Renal cortical epithelial cell (primary cell): Measurements from ENCODE around the gene MAPK10. TPM values are rescaled to one million over a fixed set of nuclear protein-coding genes. Genes with fewer than 3 reads are reported as not detected.
A peak's percentile ranks its signal among the peaks of the same experiment; 100 is the strongest.
"Not testable (repeated sequence)": the region's sequence is repeated elsewhere in the genome, so short reads cannot be mapped to it uniquely, and the experiment has no call there.

ENCODE experiments used
- DNase-seq: peaks from one replicate; pipeline ENCODE4 v3.0.0-alpha.2; 2011; ENCODE audit warnings: low read depth
- total RNA-seq: library from RNA; depleted of rRNA; stranded (reverse); fragments of >200 nt; gene quantifications from 2 replicates; pipeline ENCODE4 v1.2.3, GENCODE V29; 2014

MAPK10 gene
- total RNA-seq, 1 donor from 2014 or later: 42.9 TPM

DNA sequence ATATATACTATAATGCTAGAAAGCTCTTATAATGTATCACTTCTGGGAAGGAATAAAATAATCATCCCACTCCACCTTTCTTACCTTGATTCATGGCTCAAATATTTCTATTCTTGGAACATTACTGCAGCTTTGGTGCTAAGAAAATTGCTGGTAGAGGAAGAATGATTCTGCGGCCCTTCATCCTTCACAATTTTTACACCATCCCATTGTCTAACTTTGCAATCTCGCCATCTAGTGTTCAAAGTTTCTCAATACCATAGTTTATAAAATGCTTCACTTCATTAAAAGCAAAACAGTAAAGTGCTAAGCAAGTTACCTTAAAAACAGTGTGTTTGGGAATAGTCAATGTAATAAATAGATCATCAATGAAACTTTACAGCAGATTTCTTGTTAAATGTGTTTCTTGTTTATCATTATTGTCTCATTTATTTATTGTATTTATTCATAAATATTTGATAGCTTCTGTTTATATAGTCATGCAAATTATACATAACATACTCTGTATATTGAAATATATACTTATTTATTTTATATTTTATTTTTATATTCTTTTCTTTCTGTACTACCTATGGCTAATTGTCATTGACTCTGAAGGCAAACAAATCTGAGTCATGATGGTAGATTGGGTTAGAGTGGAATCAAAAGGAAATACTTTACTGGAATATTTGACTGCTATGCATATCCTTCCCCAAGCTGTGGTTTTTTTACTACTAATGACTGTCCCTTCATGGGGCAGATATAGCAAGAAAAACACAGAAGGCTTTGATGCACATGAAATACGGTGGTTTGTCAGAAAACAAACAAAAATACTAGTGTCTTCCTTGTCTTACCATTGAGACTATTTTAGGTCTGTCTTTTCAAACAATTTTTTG lies 390.7 kb downstream of the MAPK10 start:
- peak; percentile 81 for DNase-seq

DNA sequence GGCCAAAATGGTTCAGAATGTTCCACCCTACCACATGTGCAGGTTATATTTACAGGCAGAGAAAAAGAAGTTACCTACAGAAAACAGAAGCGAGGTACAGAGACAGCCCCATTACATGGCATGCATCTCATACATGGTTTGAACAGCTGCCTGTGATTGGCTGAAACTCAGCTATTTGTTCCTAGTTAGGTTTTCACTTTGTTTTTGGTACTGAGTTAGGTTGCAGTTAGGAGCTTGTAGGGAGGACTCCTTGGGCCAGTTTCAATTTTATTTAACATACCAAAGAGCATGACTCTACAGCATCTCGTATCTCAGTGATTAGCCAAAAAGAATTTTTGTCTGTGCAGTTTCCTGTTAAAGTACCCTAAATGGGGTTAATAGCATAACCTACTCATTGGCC lies 392.0 kb downstream of the MAPK10 start:
- DNase-seq: no peak

DNA sequence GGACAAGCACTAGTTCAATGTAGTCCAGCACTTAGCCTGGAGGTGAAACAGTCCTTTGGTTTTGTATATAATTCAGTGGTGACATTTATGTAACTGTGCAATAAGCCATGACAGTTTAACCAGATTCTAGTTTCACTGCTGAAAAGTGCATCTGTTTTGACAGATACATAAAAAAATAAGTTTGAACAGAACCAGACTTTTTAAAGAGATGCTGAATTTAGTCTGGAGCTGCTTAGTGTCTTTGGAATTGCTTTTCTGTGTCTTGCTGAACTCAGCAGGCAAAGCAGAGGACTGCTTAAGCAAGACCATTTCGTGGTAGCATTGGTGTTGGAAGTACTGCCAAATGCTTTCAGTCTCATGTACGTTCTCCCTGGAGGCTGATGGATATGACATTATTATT lies 393.5 kb downstream of the MAPK10 start:
- peak; percentile 14 for DNase-seq

DNA sequence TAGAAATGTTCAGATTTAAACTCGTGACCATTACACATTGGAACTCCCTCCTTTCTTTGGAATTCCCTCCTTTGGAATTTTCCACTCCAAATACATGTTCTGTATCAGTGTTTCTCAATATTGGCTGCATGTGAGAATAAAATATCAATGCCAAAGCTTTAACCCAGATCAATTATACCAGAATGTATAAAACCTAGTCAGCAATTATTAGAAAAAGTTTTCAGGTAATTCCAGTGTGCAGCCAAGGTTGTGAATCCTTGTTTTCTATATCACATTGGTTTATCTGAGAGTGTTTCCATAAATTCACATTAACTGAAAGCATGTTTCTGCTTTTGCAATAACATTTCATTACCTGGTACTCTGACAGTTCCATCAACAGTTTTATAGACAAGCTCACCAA lies 394.3 kb downstream of the MAPK10 start:
- DNase-seq: no peak

DNA sequence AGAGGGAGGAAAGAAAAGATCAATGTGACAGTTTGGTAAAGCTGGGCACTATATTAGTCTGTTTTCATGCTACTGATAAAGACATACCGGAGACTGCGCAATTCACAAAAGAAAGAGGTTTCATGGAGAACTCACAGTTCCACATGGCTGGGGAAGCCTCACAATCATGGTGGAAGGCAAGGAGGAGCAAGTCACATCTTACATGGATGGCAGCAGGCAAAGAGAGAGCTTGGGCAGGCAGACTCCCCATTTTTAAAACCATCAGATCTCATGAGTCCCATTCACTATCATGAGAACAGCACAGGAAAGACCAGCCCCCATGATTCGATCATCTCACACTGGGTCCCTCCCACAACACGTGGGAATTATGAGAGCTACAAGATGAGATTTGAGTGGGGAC lies 394.8 kb downstream of the MAPK10 start:
- DNase-seq: not testable (repeated sequence)

DNA sequence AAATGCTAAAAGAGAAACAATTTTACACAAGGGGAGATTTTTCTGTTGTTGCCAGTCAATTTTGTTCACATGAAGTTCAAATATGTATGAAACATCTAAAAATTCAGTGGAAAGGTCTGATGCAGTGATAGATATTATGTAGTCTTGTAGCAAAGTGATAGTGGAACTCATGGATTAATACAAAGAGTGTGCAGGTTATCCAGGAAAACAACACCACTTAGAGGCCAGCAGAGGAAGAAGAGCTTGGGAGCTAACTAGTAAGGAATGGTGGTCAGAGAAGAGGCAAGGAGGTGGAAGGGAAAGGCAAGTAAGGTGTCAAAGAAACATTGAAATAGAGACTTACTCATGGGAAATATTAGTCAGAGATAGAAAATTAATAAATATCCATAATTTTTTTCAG lies 395.6 kb downstream of the MAPK10 start:
- peak; percentile 64 for DNase-seq

DNA sequence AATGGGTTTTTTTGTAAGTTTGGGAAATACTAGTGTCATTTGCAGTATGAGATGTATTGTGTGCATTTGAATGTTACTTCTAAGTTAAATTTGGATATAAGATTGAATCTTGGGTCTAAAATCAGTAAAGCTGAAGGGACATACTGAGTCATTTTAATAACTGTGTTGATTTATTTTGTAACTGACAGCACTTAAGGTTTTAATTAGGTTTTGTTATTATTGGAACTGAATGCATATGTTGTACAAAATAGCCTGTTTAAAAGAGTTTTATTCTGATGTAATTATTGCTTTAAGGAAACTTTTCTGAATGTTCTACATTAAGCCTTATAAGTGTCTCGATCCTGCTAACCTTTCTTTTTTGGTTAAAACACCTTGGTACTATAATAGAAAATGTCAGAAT lies 396.6 kb downstream of the MAPK10 start:
- DNase-seq: no peak

DNA sequence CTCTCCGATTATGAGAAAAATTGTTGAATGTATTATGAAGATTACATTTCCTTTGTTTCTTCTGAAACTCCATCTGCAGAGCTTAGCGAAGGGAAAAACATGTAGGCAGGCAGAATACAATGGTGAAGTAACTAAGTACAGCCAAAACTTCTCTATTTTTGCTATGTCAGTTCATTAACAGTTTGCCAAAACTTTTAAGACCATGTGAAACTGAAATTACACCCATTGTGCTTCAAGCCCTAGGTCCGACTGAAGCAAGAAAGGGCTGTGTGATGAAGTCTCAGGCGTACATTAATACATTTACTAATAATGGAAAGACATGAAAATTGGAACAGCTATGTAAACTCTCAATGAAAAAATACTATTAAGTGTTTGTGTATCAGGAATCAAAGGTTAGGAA lies 398.0 kb downstream of the MAPK10 start:
- no peak for DNase-seq

DNA sequence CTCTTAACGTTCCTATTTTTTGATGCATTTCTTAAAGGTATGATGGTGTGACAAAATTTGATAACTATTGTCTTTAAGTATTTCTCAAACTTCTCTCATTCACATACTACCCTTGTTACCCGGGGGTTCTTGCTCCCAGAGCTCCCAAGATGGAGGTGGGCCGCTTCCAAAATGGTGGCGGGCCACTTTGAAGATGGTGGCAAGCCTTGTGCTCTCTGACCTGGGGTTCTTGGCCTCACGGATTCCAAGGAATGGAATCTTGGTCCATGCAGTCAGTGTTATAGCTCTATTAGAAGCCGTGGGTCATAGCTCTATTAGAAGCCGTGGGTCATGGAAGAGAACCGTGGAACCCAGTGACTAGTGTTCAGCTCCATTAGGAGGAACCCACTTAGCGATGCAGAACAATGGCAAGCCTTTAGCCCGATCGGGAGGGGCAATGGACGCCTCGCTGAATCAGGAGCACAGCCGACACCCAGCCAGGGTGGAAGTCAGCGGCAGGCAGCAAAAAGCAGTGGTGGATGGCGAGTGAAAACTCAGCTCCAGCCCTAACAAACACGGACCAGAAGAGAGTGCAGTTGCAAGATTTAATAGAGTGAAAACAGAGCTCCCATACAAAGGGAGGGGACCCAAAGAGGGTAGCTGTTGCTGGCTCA lies 403.4 kb downstream of the MAPK10 start:
- DNase-seq: peak; percentile 48

DNA sequence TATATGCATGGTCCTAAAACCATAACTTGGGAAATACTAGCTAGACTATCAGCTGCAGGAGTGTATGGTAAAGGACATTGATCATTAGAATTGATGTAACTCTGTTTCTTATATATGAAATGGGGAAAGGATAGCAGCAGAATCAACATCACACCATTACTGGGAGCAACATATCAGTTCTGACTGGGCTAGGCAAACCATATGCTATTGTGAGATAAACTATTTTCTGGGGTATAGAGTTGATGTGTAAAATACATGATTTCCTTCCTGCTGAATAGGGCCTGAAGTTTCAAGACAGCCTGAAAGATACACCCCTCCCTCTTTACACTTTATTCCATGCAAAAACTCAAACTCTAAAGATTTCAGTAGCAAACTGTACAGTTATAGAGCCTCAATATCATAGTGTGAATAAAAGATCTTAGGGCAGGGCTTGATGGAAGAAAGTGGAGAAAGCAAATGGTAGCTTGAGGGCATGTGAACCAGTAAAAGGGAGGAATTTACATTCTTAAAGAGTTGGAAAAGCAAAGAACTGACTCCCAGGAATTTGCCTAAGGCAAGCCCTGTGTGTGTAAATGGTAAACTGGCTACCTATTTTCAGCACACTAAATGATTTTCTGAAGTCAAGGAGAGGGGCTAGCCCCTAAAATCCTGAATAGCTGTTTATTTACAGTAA lies 404.1 kb downstream of the MAPK10 start:
- peak; percentile 91 for DNase-seq

DNA sequence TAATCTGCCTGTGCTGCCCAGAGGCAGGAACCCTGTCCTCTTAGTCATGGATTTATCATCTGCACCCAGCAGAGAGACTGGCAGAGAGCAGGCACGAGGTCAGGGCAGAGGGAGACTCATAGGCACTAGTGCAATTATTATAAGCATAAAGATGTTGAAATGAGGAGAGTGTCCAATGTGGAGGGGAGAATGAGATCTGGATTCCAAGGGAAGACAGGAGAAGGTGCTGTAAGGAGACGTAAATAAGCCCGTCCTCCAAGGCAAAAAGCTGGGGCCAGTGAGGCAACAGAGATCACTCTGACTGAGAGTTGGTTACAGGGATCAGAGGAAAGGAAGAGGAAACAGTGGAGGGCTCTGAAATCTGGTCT lies 406.2 kb downstream of the MAPK10 start:
- DNase-seq: peak; percentile 92

DNA sequence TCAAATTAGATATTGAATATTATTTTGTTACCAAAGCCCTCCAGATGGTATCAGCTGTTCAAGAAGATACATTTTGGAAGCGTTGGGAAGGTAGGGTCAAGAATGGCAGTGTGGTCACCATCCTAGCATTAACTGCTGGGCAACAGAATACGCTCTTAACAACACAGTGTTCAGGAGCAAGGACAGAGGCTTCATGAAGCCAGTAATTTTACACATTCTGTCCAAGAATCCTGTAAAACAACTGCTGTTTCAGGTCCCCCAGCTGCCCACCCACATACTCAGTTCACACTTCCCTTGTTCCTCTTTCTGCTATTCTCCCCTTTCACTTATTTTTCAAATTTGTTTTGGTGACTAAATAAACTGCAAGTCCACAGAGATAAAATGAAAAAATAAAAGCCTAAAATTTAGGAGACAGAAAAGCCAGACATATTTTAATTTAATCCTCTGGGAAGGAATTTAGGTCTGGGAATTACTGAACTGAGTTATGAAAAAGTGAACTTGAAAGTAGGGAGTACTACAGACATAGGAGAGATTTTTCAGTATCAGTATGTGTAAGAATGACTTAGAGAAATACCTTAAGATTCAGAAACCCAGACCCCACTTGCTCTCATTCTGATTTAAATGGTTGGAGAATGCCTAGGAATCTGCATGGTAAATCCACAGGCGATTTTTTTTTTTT lies 406.7 kb downstream of the MAPK10 start:
- DNase-seq: no peak

DNA sequence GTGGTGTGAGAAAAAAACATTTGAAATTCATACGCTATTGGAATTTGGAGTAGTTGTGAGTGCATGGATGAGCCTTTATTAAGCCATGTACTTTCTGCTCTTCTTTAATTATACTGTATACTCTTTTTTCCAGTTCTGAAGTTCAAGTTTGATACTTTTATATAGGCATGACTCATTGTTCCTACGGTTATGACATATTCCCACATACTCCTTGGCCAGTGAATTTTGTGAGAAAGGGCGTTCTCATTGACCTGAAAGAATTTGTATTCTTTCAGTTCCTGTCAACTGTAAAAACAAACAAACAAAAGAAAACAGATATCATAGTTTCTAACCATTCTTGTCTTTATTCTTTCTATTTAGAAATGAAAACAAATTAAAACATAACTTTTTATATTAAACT lies 407.3 kb downstream of the MAPK10 start:
- DNase-seq: peak; percentile 91

DNA sequence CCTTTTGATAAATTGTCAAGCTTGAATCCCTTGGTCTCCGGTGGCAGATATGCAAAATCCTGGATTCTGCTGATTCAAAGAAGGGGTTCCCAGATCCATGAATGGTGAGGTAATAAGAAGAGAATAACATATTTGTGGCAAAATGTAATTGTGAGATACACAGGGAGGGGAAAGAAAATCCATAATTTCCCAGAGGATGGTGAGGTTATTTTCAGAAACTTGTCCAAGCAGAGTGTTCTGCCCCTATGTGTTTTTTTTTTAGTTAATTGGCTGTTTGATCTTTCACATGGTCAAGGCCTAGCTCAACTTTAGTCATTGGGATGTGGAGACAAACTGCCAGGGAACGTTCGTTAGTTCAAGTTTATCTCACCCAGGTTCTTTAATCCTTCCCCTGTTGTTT lies 408.8 kb downstream of the MAPK10 start:
- no peak for DNase-seq

DNA sequence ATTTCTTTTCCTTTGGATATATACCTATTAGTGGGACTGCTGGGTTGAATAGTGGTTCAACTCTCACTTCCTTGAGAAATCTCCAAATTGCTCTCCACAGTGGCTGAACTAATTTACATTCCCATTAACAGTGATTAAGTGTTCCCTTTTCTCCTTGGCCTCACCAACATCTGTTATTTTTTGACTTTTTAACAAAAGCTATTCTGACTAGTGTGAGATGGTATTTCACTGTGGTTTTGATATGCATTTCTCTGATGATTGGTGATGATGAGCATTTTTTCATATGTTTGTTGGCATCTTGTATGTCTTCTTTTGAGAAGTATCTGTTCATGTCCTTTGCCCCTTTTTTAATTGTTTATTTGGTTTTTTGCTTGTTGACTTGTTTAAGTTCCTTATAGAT lies 413.0 kb downstream of the MAPK10 start:
- no peak for DNase-seq

DNA sequence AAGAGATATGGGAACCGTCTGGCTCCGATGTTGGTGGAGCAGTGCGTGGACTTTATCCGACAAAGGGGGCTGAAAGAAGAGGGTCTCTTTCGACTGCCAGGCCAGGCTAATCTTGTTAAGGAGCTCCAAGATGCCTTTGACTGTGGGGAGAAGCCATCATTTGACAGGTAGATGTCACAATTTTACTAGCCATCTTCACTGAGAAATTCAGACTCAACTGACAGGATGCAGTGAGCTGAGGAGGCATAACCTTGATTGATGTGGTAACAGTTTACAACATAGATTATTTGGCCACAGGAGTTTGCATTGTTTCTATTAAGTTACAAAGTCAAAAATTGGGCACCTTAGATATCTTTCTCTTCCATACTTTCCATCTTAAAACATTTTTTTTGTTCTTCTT lies 417.7 kb downstream of the MAPK10 start:
- DNase-seq: no peak

DNA sequence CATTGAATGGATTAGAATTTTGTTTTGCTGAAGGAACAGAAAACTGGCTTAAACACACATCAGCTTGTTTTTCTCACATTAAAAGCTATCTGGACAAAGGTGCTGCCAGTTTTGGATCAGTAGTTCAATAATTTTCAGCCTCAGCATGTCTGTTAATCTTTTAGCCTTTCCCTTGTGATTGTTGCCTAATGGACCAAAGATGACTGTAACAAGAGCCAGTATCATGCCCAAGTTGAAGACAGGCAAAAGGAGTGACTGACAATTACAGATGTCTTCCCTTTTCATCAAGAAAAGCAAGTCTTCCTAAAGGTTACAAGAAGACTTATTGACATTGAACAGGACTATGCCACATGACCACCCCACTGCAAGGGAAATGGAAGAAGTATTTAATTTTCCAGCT lies 419.7 kb downstream of the MAPK10 start:
- peak; percentile 86 for DNase-seq

Other genes starting within 250 kb of the MAPK10 start
- 58.7 and 118 TPM in 2 replicates for gene PTPN13, start 234.3 kb upstream of the MAPK10 start, total RNA-seq